Lower lobe of right lung (tissue), 2 donors: Measurements from ENCODE around the gene CCDC30. TPM values are rescaled to one million over a fixed set of nuclear protein-coding genes. Genes with fewer than 3 reads are reported as not detected.
A peak's percentile ranks its signal among the peaks of the same experiment; 100 is the strongest.

ENCODE experiments used
- ATAC-seq, 2 donors: fragments of 200-7000 bp; cut with Tn5 transposase; one replicate each; pipeline ENCODE4 v1.9.1; 2020 to 2022; ENCODE audit warnings: mild to moderate bottlenecking in 2 of 2, moderate library complexity in 2 of 2
- DNase-seq: peaks from one replicate; pipeline ENCODE4 v3.0.0-alpha.2; 2020
- H3K27ac ChIP-seq: fragments of 200-600 bp; one replicate; pipeline ENCODE4 v1.8.0; 2022
- H3K27me3 ChIP-seq: fragments of 200-600 bp; one replicate; pipeline ENCODE4 v1.8.0; 2022; ENCODE audit warnings: low read depth
- H3K36me3 ChIP-seq: fragments of 200-600 bp; one replicate; pipeline ENCODE4 v1.8.0; 2022; ENCODE audit warnings: mild to moderate bottlenecking
- H3K4me1 ChIP-seq: fragments of 200-600 bp; one replicate; pipeline ENCODE4 v1.8.0; 2022
- H3K4me3 ChIP-seq: fragments of 200-600 bp; one replicate; pipeline ENCODE4 v1.8.0; 2022; ENCODE audit warnings: mild to moderate bottlenecking
- H3K9me3 ChIP-seq: fragments of 200-600 bp; one replicate; pipeline ENCODE4 v1.8.0; 2022
- intact Hi-C: fragments of 100-400 bp; cut with DNase I; formaldehyde crosslinking; loops from one replicate; pipeline ENCODE4 v1.11.0; 2022
- total RNA-seq: library from RNA; stranded (reverse); fragmentation: NEBNext Ultra II Directional; extraction: Animal tissue kit (Norgen Biotek cat#: 25700); gene quantifications from one replicate; pipeline ENCODE4 v1.2.1, GENCODE V29; 2021
- TF ChIP-seq, protein P1 (sequence below): fragments of 200-600 bp; IDR thresholded peaks from one replicate; pipeline ENCODE4 v1.8.0; 2022; ENCODE audit warnings: antibody characterized with exemption, mild to moderate bottlenecking
- donor health status: DM: no; HTN: yes; CAD: no; lungs with severe emphysema.

The CCDC30 gene
- total RNA-seq, 1 donor from 2014 or later, result 10.2 TPM

DNA sequence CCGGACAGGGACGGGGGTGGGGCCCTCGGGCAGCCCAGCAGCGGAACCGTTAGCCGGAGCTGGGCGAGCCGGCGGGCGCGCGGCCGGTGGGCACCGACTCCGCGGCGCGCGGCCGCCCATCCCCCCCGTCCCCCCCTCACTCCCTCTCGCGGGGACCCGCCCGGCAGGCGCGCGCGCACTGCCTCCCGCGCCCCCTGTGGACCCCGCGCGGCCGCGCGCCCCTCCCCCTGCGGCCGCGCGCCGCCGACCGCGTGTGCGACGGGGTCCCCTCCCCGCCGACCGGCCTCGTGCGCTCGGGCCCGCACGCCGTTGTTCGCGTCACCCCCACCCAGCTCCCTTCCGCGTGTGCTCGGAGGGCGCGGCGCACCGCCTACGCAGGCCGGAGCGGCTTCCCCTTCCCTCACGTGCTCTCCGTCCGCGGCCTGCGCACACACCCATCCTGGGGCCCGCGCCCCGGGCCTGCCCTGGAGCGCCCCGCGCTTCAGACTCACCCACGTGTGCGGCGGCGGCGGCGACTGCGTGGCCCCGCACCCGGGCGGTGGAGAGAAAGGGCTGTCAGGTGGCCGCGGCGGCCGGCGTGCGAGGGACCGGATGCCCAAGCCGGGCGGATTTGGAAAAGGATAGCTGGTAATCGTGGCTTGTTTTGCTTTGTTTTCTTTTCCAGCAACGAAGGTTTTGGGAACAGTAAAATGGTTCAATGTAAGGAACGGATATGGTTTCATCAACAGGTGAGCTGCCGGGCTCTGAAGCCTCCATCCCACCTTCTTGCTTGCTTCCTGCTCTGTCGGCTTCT, 219.8 kb downstream of the CCDC30 start:
- ATAC-seq (peak; percentile 79 to 88), DNase-seq (peak; percentile 91)
- Histone ChIP-seq H3K4me3 (peak overlapping the region; percentile 76), H3K27me3 (no peaks in the 10 kb centered on the region), H3K36me3 (peaks cover 23% of the 10 kb centered on the region), H3K4me1 (peaks cover 61% of the 10 kb centered on the region), H3K9me3 (no peaks in the 10 kb centered on the region), H3K27ac (peak overlapping the region; percentile 90)
- TF ChIP-seq, protein P1, sequence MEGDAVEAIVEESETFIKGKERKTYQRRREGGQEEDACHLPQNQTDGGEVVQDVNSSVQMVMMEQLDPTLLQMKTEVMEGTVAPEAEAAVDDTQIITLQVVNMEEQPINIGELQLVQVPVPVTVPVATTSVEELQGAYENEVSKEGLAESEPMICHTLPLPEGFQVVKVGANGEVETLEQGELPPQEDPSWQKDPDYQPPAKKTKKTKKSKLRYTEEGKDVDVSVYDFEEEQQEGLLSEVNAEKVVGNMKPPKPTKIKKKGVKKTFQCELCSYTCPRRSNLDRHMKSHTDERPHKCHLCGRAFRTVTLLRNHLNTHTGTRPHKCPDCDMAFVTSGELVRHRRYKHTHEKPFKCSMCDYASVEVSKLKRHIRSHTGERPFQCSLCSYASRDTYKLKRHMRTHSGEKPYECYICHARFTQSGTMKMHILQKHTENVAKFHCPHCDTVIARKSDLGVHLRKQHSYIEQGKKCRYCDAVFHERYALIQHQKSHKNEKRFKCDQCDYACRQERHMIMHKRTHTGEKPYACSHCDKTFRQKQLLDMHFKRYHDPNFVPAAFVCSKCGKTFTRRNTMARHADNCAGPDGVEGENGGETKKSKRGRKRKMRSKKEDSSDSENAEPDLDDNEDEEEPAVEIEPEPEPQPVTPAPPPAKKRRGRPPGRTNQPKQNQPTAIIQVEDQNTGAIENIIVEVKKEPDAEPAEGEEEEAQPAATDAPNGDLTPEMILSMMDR, result no peak
- intact Hi-C loops, result no loop called here

DNA sequence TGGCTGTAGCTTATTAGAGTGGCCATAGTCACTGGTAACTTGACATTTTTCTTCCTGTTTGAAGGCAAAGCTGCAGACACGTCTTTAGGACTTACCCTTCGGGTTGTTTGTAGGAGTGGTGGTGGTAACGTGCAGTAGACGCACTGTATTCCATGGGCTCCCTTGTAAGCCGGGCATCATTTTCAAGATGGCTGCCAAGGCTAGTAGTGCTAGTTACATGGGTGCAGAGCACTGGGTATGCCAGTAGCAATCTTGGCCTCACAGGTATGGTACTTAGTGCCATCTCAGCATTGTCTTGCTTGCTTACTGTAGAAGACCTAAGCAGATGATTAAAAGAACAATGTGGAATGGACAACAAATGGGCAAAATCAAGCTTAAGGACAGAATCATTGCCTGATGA, 221.1 kb downstream of the CCDC30 start:
- no peak for ATAC-seq
- no peak overlapping the region for H3K27ac ChIP-seq
- H3K36me3 ChIP-seq, result peaks cover 23% of the 10 kb centered on the region
- intact Hi-C loops, result no loop called here
- H3K4me1 ChIP-seq, result peaks cover 72% of the 10 kb centered on the region
- TF ChIP-seq, protein P1, result no peak
- H3K4me3 ChIP-seq, result peak overlapping the region; percentile 76
- H3K27me3 ChIP-seq, result no peaks in the 10 kb centered on the region
- DNase-seq, result no peak
- H3K9me3 ChIP-seq, result no peaks in the 10 kb centered on the region

DNA sequence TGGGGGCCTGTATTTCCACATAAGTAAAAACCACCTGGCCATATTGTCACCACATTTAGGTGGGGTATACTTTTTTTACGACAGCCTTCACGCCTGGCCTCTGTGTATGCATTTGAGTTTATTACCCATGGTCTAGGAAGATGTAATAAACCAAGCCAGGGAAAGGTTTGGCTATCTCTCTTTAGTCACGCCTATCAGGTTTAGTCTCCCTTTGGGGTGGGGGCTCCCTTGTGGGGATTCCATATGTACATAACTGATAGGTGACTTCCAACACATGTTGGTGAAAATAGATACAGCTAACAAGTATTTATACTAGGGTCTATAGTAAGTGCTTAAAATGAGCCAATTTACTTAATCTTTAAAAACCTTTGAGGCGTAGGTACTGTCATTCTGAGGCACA, 223.3 kb downstream of the CCDC30 start:
- Histone ChIP-seq H3K27me3 (no peaks in the 10 kb centered on the region), H3K27ac (no peak overlapping the region), H3K36me3 (peaks cover 23% of the 10 kb centered on the region), H3K4me1 (peaks cover 80% of the 10 kb centered on the region), H3K4me3 (no peak overlapping the region), H3K9me3 (no peaks in the 10 kb centered on the region)
- no peak for ATAC-seq
- intact Hi-C loops, result no loop called here
- DNase-seq, result no peak
- TF ChIP-seq, protein P1, result no peak

DNA sequence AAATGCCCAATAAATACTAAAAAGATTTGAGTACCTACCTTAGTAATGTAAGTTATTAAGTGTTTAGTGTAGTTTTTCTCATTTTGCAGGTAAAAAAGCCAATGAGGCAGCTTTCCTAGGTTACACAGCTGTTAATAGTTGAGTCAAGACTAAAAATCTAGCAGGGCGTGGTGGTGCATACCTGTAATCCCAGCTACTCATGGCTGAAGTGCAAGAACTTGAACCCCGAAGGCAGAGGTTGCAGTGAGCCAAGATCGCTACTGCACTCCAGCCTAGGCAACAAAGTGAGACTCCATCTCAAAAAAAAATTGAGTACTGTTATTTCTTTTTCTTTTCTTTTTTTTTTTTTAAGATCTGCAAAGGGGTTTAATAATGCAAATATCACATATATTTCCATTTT, 226.8 kb downstream of the CCDC30 start:
- H3K36me3 ChIP-seq, result peaks cover 19% of the 10 kb centered on the region
- H3K9me3 ChIP-seq, result no peaks in the 10 kb centered on the region
- peak in 1 of 2 donors; percentile 42 for ATAC-seq
- DNase-seq, result no peak
- H3K27ac ChIP-seq, result no peak overlapping the region
- TF ChIP-seq, protein P1, result no peak
- no peaks in the 10 kb centered on the region for H3K27me3 ChIP-seq
- intact Hi-C loops, result no loop called here
- no peak overlapping the region for H3K4me3 ChIP-seq
- peaks cover 90% of the 10 kb centered on the region for H3K4me1 ChIP-seq

DNA sequence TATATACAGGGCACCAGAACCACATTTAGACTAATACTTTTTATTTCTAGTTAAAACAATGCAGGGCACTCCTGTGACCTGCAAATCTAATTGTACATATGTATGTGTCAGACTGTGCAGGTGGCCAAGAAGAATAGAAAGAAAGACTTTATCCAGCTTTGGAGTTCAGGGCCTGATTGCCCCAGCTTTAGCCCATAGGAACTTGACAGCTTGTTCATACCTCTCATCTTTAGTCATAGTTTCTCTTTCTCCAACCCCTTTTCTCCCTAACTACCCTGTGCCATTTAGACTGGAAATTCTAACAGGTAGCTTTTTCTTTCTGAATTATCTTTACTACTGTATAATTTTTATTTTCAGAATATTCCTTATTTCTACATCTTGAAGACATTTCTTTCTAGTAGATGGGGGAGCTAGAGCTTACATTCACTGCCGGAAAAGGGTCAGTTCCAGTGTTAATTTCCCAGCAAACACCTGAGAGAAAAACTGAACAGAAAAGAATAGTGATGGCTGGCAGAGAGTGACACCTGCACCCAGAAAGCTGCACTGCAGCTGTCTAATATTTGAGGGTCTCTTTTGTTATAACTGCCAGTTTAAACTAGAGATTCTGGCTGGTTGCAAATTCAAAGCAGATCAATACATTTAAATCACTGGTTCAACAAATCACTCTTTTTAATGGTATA, 227.5 kb downstream of the CCDC30 start:
- Histone ChIP-seq H3K27ac (no peak overlapping the region), H3K4me3 (no peak overlapping the region), H3K27me3 (no peaks in the 10 kb centered on the region), H3K36me3 (peaks cover 24% of the 10 kb centered on the region), H3K9me3 (no peaks in the 10 kb centered on the region), H3K4me1 (peaks cover 83% of the 10 kb centered on the region)
- DNase-seq, result no peak
- intact Hi-C loops, result no loop called here
- TF ChIP-seq, protein P1, result peak; percentile 8
- peak in 1 of 2 donors; percentile 27 for ATAC-seq
